ENCODE results near the gene KANK2.

DNA sequence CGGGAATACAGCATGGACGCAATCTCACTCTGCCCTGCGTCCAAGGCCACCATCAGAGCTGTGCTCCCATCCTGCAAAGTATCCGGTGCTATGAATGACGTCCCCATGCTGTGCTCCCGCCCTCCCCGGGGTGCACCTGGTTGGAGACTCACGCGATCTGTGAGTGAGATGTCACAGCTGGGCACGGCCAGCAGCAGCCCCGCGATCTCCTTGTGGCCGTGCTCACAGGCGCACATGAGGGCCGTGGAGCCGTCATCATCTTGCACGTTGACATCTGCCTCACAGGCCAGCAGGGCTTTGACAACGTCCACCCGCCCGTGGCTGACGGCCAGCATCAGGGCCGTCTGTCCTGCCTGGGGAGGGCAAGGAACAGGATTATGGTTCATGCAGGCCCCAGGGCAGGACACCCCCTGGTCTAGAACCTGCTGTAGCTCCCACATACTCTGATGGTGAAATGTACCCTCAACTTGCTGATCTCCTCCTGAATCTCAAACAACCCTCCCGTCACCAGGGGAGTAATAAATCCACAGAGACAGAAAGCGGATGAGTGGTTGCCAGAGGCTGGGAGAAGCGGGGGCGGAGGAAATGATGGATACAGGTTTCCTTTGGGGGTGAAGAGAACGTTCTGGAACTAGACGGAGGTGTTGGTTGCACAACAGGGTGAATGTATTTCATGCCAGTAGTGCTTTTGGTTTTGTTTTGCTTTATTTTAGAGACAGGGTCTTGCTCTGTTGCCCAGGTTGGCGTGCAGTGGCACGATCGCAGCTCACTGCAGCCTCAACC lies 27.3 kb downstream of the KANK2 start:
- TF ChIP-seq POLR2A (IDR thresholded peaks at IDR 0.05; ENCODE audit: low read length) (no peak), GATA1 (IDR thresholded peaks at IDR 0.05; ENCODE audit: low read depth, low read length) (no peak)

Measured in erythroblast (primary cell).